ENCODE measurements around the gene CRY1. TPM values are rescaled to one million over a fixed set of nuclear protein-coding genes. Genes with fewer than 3 reads are reported as not detected.

CRY1 gene
- total RNA-seq, 2 experiments from 2014 or later, result 23.5 to 24.1 TPM

DNA sequence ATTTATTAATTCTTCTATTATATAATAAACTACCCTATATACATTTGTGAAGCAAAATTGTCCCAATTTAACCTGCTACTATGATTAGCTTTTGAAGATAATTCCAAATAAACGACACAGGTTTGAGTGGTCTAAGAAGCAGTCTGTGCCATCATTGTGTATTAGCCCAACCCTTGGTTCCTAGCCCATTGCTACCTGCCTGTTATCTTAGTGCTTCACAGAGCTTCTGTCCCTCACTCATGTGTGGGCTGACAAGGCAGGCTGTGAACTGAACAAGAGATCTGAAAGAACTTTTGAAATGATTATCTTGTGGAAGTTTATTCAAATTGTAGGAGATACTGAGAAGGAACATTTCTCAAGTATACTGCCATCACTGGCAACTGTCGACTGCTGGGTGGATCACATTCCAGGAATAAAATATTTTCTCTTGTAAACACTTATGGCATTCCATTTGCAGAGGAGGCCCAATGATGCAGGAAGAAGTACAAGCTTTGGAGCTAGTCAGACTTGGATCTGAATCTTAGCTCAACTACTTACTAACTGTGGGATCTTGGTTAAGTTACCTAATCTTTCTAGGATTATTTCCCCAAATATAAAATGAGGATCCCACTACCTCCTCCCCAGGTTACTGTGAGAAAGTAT is 98.6 kb downstream of the CRY1 start:
- Mint-ChIP-seq H3K36me3 (peaks cover 21% of the 10 kb centered on the region), H3K27ac (no peak overlapping the region), H3K27me3 (no peaks in the 10 kb centered on the region), H3K9me3 (no peaks in the 10 kb centered on the region), H3K4me1 (ENCODE audit: low read depth) (no peaks in the 10 kb centered on the region), H3K4me3 (no peak overlapping the region)
- CTCF ChIA-PET, result interaction anchor here (0.9 kb wide), 1 partner anchor 110 kb away, joined by 3 read pairs; no protein-coding TSS in a partner anchor
- intact Hi-C loops (cut with micrococcal nuclease), result no loop called here
- POLR2A ChIA-PET, result no interaction called here
- DNase-seq, result no peak

DNA sequence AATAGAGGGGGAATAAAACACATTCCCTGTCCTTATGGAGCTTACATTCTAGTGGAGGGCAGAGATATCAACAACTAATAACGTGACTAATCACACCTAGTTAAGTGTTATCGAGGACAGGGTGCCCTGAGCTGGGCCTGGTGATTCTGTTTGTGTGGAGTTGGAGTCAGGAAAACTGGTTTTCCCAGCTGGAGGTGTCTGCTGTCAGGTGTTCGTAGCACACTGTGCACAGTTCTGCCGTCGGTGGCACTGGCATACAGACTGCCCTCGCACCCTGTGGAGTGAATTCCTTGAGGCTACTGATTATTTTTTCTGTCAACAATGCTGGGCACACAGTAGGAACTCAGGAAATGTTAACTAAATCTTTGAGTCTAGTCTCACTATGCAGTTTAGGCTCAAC is 105.5 kb downstream of the CRY1 start:
- Mint-ChIP-seq H3K27ac (no peak overlapping the region), H3K9me3 (peaks cover 5% of the 10 kb centered on the region), H3K4me3 (no peak overlapping the region), H3K4me1 (ENCODE audit: low read depth) (peaks cover 36% of the 10 kb centered on the region), H3K27me3 (no peaks in the 10 kb centered on the region), H3K36me3 (peaks cover 20% of the 10 kb centered on the region)
- no peak for DNase-seq
- intact Hi-C loops (cut with micrococcal nuclease), result loop anchor here (1.0 to 5.0 kb wide), 4 partner anchors 32 to 631 kb away; partner anchors contain the start of genes CRY1 and POLR3B
- ChIA-PET POLR2A (interaction anchor here (1.4 kb wide), 1 partner anchor 32 kb away, joined by 10 read pairs; the partner anchor contains the start of gene TMEM263), CTCF (no interaction called here)

GRCh38 chr12:106986625-106987389 is 106.5 kb downstream of the CRY1 start, which contains the start of gene MTERF2:
TSS of gene MTERF2 (minus strand) at chr12:106987146. CDS start at chr12:106978714, 8,432 bp downstream.
- POLR2A ChIA-PET, result interaction anchor here (1.0 to 1.4 kb wide), 2 partner anchors 31 to 41 kb away, joined by 4 to 10 read pairs; partner anchors contain the start of gene TMEM263
- peaks cover 20% of the 10 kb centered on the region for H3K36me3 Mint-ChIP-seq
- CTCF ChIA-PET, result no interaction called here
- H3K27ac Mint-ChIP-seq, result peak within 1 kb of the TSS; percentile 70
- peaks cover 5% of the 10 kb centered on the region for H3K9me3 Mint-ChIP-seq
- no peaks in the 10 kb centered on the region for H3K27me3 Mint-ChIP-seq
- peaks cover 39% of the 10 kb centered on the region for H3K4me1 Mint-ChIP-seq (ENCODE audit: low read depth)
- intact Hi-C loops (cut with micrococcal nuclease), result loop anchor here (1.0 to 5.0 kb wide), 4 partner anchors 31 to 630 kb away; partner anchors contain the start of genes CRY1 and POLR3B
- peak within 1 kb of the TSS; percentile 88 for H3K4me3 Mint-ChIP-seq
- peak; percentile 90 for DNase-seq

- no peak overlapping the region for H3K27ac Mint-ChIP-seq
- peaks cover 20% of the 10 kb centered on the region for H3K36me3 Mint-ChIP-seq
- no peak for DNase-seq
- intact Hi-C loops (cut with micrococcal nuclease), result loop anchor here (5.0 kb wide), 2 partner anchors 41 to 629 kb away; partner anchors contain the start of gene POLR3B
- H3K4me3 Mint-ChIP-seq, result peak overlapping the region; percentile 88
- no peaks in the 10 kb centered on the region for H3K27me3 Mint-ChIP-seq
- ChIA-PET CTCF (no interaction called here), POLR2A (interaction anchor here (1.4 kb wide), 1 partner anchor 30 kb away, joined by 10 read pairs; the partner anchor contains the start of gene TMEM263)
- H3K9me3 Mint-ChIP-seq, result peaks cover 5% of the 10 kb centered on the region
- H3K4me1 Mint-ChIP-seq (ENCODE audit: low read depth), result peaks cover 39% of the 10 kb centered on the region
Measured at GRCh38 chr12:106986135-106986534, 107.2 kb downstream of the CRY1 start.

GRCh38 chr12:106985479-106985878 is 107.9 kb downstream of the CRY1 start:
- peaks cover 20% of the 10 kb centered on the region for H3K36me3 Mint-ChIP-seq
- peaks cover 39% of the 10 kb centered on the region for H3K4me1 Mint-ChIP-seq (ENCODE audit: low read depth)
- intact Hi-C loops (cut with micrococcal nuclease), result loop anchor here (5.0 kb wide), 2 partner anchors 42 to 628 kb away; partner anchors contain the start of gene POLR3B
- ChIA-PET POLR2A (no interaction called here), CTCF (no interaction called here)
- DNase-seq, result no peak
- H3K27ac Mint-ChIP-seq, result no peak overlapping the region
- no peaks in the 10 kb centered on the region for H3K27me3 Mint-ChIP-seq
- peak overlapping the region; percentile 88 for H3K4me3 Mint-ChIP-seq
- H3K9me3 Mint-ChIP-seq, result peaks cover 5% of the 10 kb centered on the region

DNA sequence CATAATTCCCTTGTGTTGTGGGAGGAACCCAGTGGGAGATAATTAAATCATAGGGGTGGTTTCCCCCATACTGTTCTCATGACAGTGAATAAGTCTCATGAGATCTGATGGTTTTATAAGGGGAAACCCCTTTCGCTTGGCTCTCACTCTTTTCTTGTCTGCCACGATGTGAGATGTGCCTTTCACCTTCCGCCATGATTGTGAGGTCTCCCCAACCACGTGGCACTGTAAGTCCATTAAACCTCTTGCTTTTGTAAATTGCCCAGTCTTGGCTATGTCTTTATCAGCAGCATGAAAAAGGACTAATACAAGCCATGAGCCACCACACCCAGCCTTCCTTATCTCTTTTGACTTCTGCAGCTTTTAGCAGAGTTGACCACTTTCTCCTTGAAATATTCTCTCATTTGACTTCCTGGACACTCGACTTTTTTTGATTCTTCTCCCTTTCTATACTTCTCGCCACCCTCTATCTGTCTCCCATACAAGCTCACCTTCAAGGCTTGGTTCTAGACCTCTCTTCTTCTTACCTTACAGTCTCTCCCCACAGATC is 108.7 kb downstream of the CRY1 start:
- ChIA-PET POLR2A (interaction anchor here (1.1 kb wide), 2 partner anchors 28 to 44 kb away, joined by 3 read pairs; no protein-coding TSS in a partner anchor), CTCF (interaction anchor here (1.4 kb wide), 3 partner anchors 27 to 120 kb away, joined by 3 to 4 read pairs (median 4); no protein-coding TSS in a partner anchor)
- Mint-ChIP-seq H3K27me3 (no peaks in the 10 kb centered on the region), H3K4me1 (ENCODE audit: low read depth) (peaks cover 39% of the 10 kb centered on the region), H3K9me3 (peaks cover 5% of the 10 kb centered on the region), H3K4me3 (no peak overlapping the region), H3K27ac (no peak overlapping the region), H3K36me3 (peaks cover 20% of the 10 kb centered on the region)
- peak; percentile 27 for DNase-seq
- intact Hi-C loops (cut with micrococcal nuclease), result loop anchor here (5.0 kb wide), 2 partner anchors 43 to 627 kb away; partner anchors contain the start of gene POLR3B

DNA sequence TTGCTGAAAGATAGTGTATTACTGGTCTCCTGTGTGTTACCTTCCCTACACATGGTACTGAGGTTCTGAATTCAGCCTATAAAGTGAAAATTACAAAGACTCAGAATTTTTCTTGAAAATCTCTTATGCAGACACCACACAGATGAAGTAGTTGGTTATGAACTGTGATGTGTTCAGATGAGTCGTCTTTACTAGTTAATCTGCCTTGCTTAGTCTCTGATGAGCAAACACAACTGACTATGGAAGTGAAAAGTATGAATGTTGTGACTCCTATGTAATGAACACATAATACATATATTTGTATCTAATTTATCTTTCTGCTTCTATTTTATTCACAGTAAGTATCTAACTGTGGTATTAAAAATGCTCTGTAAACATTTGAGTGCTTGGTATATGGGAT is 111.1 kb downstream of the CRY1 start:
- intact Hi-C loops (cut with micrococcal nuclease), result no loop called here
- no peak for DNase-seq
- Mint-ChIP-seq H3K36me3 (peaks cover 24% of the 10 kb centered on the region), H3K27me3 (no peaks in the 10 kb centered on the region), H3K9me3 (peaks cover 5% of the 10 kb centered on the region), H3K4me3 (no peak overlapping the region), H3K27ac (no peak overlapping the region), H3K4me1 (ENCODE audit: low read depth) (peaks cover 36% of the 10 kb centered on the region)
- CTCF ChIA-PET, result interaction anchor here (0.6 to 1.9 kb wide), 2 partner anchors 31 to 110 kb away, joined by 3 to 7 read pairs; no protein-coding TSS in a partner anchor
- POLR2A ChIA-PET, result no interaction called here

DNA sequence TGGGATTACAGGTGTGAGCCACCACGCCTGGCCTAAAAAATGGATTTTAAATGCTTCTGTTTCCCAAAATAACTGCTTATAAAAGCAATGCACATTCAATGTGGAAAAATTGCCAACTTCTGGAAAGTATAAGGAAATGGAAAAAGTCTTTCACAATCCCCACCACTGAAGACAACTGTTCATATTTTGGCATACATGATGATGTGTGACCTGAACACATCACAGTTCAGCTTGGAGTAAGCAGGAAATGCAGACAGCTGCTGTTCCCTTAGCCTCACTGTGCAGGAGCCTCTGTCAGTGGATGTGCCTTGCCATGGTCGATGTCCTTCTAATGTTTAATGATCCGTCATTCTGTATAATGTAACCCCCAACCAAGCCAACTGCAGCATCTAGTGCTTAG is 111.6 kb downstream of the CRY1 start:
- Mint-ChIP-seq H3K27me3 (no peaks in the 10 kb centered on the region), H3K4me3 (no peak overlapping the region), H3K4me1 (ENCODE audit: low read depth) (peaks cover 34% of the 10 kb centered on the region), H3K27ac (no peak overlapping the region), H3K9me3 (peaks cover 5% of the 10 kb centered on the region), H3K36me3 (peaks cover 24% of the 10 kb centered on the region)
- intact Hi-C loops (cut with micrococcal nuclease), result no loop called here
- POLR2A ChIA-PET, result no interaction called here
- no peak for DNase-seq
- CTCF ChIA-PET, result no interaction called here

GRCh38 chr12:106980944-106981343 is 112.4 kb downstream of the CRY1 start:
- ChIA-PET POLR2A (no interaction called here), CTCF (no interaction called here)
- peaks cover 5% of the 10 kb centered on the region for H3K9me3 Mint-ChIP-seq
- peaks cover 31% of the 10 kb centered on the region for H3K4me1 Mint-ChIP-seq (ENCODE audit: low read depth)
- intact Hi-C loops (cut with micrococcal nuclease), result no loop called here
- peaks cover 24% of the 10 kb centered on the region for H3K36me3 Mint-ChIP-seq
- no peak for DNase-seq
- H3K27ac Mint-ChIP-seq, result no peak overlapping the region
- no peak overlapping the region for H3K4me3 Mint-ChIP-seq
- no peaks in the 10 kb centered on the region for H3K27me3 Mint-ChIP-seq

DNA sequence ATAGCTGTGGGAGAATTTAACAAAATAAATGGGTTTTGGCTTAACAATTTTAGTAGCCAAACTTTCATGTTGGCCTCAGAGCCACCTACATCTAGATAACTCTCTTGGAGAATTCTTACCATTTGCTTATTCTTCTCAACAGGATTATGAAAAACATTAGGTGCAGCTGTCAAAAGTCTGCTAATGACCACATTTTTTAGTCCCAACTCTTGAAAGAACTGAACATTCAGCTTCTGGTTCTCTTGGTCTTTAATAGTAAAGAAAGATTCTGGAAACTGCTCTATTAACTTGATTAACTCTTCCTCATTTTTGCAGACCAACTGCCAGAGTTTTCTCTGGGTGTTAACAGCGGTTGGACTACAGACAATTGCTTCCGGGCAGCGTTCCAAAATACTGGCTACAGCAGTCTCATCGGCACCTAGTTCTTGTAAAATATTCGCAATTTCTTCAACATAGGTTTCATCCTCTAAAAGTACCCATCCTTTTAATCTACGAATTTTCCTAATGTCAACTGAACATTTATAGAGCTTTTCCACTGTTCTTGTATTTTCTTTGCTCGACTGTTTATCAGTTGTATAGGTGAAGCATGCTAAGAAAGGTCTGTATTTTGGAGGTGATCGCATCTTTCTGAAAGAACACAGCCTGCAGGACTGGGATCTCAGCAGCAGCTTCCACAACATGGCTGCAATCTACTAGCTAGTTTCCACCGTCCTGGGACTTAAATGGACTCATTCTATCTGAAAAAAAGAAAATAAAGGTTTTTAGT is 115.1 kb downstream of the CRY1 start:
- intact Hi-C loops (cut with micrococcal nuclease), result no loop called here
- Mint-ChIP-seq H3K9me3 (no peaks in the 10 kb centered on the region), H3K4me3 (no peak overlapping the region)

DNA sequence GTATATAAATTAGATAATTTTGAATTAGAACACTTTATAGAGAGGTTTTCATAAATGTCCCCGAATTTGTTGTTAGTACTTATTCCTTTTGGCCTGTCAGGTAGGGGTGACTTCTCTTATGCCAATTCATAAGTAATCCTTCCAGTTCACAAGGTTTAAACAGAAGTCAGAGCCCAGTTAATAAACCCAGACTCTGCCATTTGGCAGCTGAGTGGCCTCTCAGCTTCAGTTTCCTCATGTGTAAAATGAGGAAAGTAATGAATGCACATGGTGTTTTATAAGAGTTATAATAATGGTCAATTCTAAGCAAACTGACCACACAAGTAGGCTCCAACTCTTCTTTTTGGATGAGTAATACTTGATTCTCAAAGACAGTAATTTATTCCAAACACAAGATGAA is 116.7 kb downstream of the CRY1 start:
- Mint-ChIP-seq H3K4me1 (ENCODE audit: low read depth) (peaks cover 14% of the 10 kb centered on the region), H3K36me3 (peaks cover 11% of the 10 kb centered on the region), H3K4me3 (no peak overlapping the region), H3K27me3 (no peaks in the 10 kb centered on the region), H3K27ac (no peak overlapping the region), H3K9me3 (no peaks in the 10 kb centered on the region)
- CTCF ChIA-PET, result interaction anchor here (0.7 kb wide), 1 partner anchor 129 kb away, joined by 3 read pairs; no protein-coding TSS in a partner anchor
- POLR2A ChIA-PET, result no interaction called here
- no peak for DNase-seq
- intact Hi-C loops (cut with micrococcal nuclease), result no loop called here

More for the DNA sequence above, 115.1 kb downstream of the CRY1 start:
- no peak for DNase-seq
- Mint-ChIP-seq H3K4me1 (ENCODE audit: low read depth) (peaks cover 17% of the 10 kb centered on the region), H3K36me3 (peaks cover 11% of the 10 kb centered on the region), H3K27ac (no peak overlapping the region), H3K27me3 (no peaks in the 10 kb centered on the region)
- ChIA-PET CTCF (no interaction called here), POLR2A (no interaction called here)
